ENCODE data around the gene ASIP. TPM values are rescaled to one million over a fixed set of nuclear protein-coding genes. Genes with fewer than 3 reads are reported as not detected.
"Not testable (repeated sequence)": the region's sequence is repeated elsewhere in the genome, so short reads cannot be mapped to it uniquely, and the experiment has no call there.

Gene ASIP
- total RNA-seq, 1 donor from 2014 or later = not detected

- Histone ChIP-seq H3K4me1 (no peaks in the 10 kb centered on the region), H3K4me3 (no peak overlapping the region), H3K27ac (no peak overlapping the region), H3K27me3 (no peaks in the 10 kb centered on the region), H3K36me3 (no peaks in the 10 kb centered on the region), H3K9me3 (no peaks in the 10 kb centered on the region)
- TF ChIP-seq, protein P1, sequence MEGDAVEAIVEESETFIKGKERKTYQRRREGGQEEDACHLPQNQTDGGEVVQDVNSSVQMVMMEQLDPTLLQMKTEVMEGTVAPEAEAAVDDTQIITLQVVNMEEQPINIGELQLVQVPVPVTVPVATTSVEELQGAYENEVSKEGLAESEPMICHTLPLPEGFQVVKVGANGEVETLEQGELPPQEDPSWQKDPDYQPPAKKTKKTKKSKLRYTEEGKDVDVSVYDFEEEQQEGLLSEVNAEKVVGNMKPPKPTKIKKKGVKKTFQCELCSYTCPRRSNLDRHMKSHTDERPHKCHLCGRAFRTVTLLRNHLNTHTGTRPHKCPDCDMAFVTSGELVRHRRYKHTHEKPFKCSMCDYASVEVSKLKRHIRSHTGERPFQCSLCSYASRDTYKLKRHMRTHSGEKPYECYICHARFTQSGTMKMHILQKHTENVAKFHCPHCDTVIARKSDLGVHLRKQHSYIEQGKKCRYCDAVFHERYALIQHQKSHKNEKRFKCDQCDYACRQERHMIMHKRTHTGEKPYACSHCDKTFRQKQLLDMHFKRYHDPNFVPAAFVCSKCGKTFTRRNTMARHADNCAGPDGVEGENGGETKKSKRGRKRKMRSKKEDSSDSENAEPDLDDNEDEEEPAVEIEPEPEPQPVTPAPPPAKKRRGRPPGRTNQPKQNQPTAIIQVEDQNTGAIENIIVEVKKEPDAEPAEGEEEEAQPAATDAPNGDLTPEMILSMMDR (IDR thresholded peaks at IDR 0.05) = no peak
- intact Hi-C loops (cut with DNase I) = no loop called here
- no peak for ATAC-seq
- no peak for DNase-seq
These were observed 15.5 kb downstream of the ASIP start for GRCh38 chr20:34256629-34257124.

- Histone ChIP-seq H3K4me1 (no peaks in the 10 kb centered on the region), H3K27me3 (no peaks in the 10 kb centered on the region), H3K27ac (no peak overlapping the region), H3K9me3 (no peaks in the 10 kb centered on the region), H3K36me3 (no peaks in the 10 kb centered on the region), H3K4me3 (no peak overlapping the region)
- peak; percentile 49 for DNase-seq
- no peak for ATAC-seq
- TF ChIP-seq, protein P1 (IDR thresholded peaks at IDR 0.05) = no peak
- intact Hi-C loops (cut with DNase I) = no loop called here
These were observed 19.2 kb downstream of the ASIP start for GRCh38 chr20:34260208-34260942.

DNA sequence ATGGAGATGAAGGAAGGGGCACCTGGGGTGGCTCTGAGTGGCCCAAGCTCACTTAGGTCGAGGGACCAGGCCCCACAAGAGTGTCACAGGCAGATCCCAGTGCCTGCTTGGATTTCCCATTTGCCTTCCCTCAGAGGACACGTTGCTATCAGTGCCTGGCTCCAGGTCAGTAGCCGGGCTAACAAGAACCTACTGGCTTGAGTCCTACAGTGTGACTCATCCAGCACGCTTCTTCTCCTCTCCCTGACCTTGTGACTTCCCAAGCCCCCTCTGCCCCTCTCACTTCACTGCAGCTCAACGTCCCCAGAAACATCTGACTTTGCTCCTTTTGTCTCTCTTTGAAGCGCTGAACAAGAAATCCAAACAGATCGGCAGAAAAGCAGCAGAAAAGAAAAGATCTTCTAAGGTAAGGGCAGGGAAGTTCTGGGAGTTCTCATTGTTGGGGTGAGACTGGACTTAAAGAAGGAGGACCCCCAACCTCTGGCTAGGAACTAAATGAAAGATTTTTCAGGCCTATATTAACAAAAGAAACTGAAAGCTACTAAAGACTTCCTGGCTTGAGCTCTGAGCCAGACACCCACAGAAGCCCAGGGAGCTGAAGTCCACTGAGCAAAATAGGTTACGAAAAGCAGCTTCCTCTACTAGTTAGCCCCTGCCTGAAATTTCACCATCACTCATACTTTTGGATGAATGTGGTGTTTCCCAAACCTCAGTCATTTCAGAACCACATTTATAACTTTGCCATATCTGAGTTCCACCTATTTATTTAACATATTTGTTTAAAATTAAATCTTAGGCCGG, 21.5 kb downstream of the ASIP start:
- DNase-seq = peak; percentile 55

GRCh38 chr20:34263468-34263867, 22.2 kb downstream of the ASIP start:
- intact Hi-C loops (cut with DNase I); H3K27me3 ChIP-seq; H3K4me1 ChIP-seq; H3K9me3 ChIP-seq; H3K27ac ChIP-seq; H3K36me3 ChIP-seq; ATAC-seq; H3K4me3 ChIP-seq: not testable (repeated sequence)
- DNase-seq = peak; percentile 9

More for the DNA sequence above, 21.5 kb downstream of the ASIP start:
- intact Hi-C loops (cut with DNase I) = no loop called here
- no peaks in the 10 kb centered on the region for H3K9me3 ChIP-seq
- TF ChIP-seq, protein P1 (IDR thresholded peaks at IDR 0.05) = no peak
- H3K27ac ChIP-seq = peak overlapping the region; percentile 73
- H3K4me3 ChIP-seq = no peak overlapping the region
- H3K36me3 ChIP-seq = no peaks in the 10 kb centered on the region
- no peaks in the 10 kb centered on the region for H3K27me3 ChIP-seq
- ATAC-seq = peak; percentile 91
- H3K4me1 ChIP-seq = no peaks in the 10 kb centered on the region

GRCh38 chr20:34264141-34264540, 22.9 kb downstream of the ASIP start:
- no peaks in the 10 kb centered on the region for H3K9me3 ChIP-seq
- no peak overlapping the region for H3K4me3 ChIP-seq
- no peaks in the 10 kb centered on the region for H3K27me3 ChIP-seq
- intact Hi-C loops (cut with DNase I) = no loop called here
- peaks cover 4% of the 10 kb centered on the region for H3K4me1 ChIP-seq
- DNase-seq (no peak), ATAC-seq (no peak)
- H3K36me3 ChIP-seq = no peaks in the 10 kb centered on the region
- TF ChIP-seq, protein P1 (IDR thresholded peaks at IDR 0.05) = no peak
- H3K27ac ChIP-seq = no peak overlapping the region

- Histone ChIP-seq H3K4me3 (no peak overlapping the region), H3K9me3 (no peaks in the 10 kb centered on the region), H3K27me3 (no peaks in the 10 kb centered on the region), H3K36me3 (no peaks in the 10 kb centered on the region), H3K27ac (no peak overlapping the region), H3K4me1 (peaks cover 4% of the 10 kb centered on the region)
- DNase-seq (no peak), ATAC-seq (no peak)
- intact Hi-C loops (cut with DNase I) = no loop called here
- TF ChIP-seq, protein P1 (IDR thresholded peaks at IDR 0.05) = no peak
These were observed 26.9 kb downstream of the ASIP start for GRCh38 chr20:34268145-34268544.
